ENCODE data around the gene ERFE.

- no peak for TF ChIP-seq CTCF (IDR thresholded peaks at IDR 0.05; ENCODE audit: low read length)
- TF ChIP-seq EZH2 (IDR thresholded peaks at IDR 0.05; ENCODE audit: borderline replicate concordance, low read length), result no peak
These were observed 29.1 kb downstream of the ERFE start for GRCh38 chr2:238187618-238188548.
